ENCODE measurements around the gene PLK3. TPM values are rescaled to one million over a fixed set of nuclear protein-coding genes. Genes with fewer than 3 reads are reported as not detected.

PLK3 gene
- total and polyA plus RNA-seq, 9 of the 15 experiments (the other 6 are each of a cell fraction or from before 2014, with no cell fraction given): 0.52 to 22.7 (median 11.0) TPM

- no peak overlapping the region for H3K4me2 ChIP-seq (ENCODE audit: insufficient read depth, low read length)
- POLR2A ChIA-PET: interaction anchor here (0.9 to 4.1 kb wide), 3 partner anchors 15 to 32 kb away, joined by 4 to 16 read pairs (median 4); no protein-coding TSS in a partner anchor
- no TSS peak for BruUV-seq (replicated peaks)
- TF ChIP-seq TAF9B (IDR thresholded peaks at IDR 0.05; ENCODE audit: partially characterized antibody) (no peak), ZNF197 (CRISPR knock-in tag; IDR thresholded peaks at IDR 0.05; ENCODE audit: low read depth) (no peak), HCFC1 (IDR thresholded peaks at IDR 0.05; ENCODE audit: low read depth, low read length) (no peak), KHSRP (IDR thresholded peaks at IDR 0.05) (no peak), SRSF7 (optimal IDR thresholded peaks at IDR 0.05; ENCODE audit: low read depth, low read length) (no peak), SIX5 (IDR thresholded peaks at IDR 0.05; ENCODE audit: borderline replicate concordance in 1 of 2, insufficient read depth in 1 of 2, low read depth in 1 of 2, low read length in 2 of 2) (no peak), PHF8 (IDR thresholded peaks at IDR 0.05; ENCODE audit: borderline replicate concordance, low read length) (no peak), HDAC3 (IDR thresholded peaks at IDR 0.05; ENCODE audit: borderline replicate concordance, partially characterized antibody) (no peak), FOSL1 (tag; conservative IDR thresholded peaks at IDR 0.05) (no peak)
- TF ChIP-seq, protein P1, sequence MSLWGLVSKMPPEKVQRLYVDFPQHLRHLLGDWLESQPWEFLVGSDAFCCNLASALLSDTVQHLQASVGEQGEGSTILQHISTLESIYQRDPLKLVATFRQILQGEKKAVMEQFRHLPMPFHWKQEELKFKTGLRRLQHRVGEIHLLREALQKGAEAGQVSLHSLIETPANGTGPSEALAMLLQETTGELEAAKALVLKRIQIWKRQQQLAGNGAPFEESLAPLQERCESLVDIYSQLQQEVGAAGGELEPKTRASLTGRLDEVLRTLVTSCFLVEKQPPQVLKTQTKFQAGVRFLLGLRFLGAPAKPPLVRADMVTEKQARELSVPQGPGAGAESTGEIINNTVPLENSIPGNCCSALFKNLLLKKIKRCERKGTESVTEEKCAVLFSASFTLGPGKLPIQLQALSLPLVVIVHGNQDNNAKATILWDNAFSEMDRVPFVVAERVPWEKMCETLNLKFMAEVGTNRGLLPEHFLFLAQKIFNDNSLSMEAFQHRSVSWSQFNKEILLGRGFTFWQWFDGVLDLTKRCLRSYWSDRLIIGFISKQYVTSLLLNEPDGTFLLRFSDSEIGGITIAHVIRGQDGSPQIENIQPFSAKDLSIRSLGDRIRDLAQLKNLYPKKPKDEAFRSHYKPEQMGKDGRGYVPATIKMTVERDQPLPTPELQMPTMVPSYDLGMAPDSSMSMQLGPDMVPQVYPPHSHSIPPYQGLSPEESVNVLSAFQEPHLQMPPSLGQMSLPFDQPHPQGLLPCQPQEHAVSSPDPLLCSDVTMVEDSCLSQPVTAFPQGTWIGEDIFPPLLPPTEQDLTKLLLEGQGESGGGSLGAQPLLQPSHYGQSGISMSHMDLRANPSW (CRISPR knock-in tag; IDR thresholded peaks at IDR 0.05): no peak
- TF ChIP-seq, protein P2, sequence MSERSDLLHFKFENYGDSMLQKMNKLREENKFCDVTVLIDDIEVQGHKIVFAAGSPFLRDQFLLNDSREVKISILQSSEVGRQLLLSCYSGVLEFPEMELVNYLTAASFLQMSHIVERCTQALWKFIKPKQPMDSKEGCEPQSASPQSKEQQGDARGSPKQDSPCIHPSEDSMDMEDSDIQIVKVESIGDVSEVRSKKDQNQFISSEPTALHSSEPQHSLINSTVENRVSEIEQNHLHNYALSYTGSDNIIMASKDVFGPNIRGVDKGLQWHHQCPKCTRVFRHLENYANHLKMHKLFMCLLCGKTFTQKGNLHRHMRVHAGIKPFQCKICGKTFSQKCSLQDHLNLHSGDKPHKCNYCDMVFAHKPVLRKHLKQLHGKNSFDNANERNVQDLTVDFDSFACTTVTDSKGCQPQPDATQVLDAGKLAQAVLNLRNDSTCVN (CRISPR knock-in tag; IDR thresholded peaks at IDR 0.05): no peak
- TF ChIP-seq, protein P3, sequence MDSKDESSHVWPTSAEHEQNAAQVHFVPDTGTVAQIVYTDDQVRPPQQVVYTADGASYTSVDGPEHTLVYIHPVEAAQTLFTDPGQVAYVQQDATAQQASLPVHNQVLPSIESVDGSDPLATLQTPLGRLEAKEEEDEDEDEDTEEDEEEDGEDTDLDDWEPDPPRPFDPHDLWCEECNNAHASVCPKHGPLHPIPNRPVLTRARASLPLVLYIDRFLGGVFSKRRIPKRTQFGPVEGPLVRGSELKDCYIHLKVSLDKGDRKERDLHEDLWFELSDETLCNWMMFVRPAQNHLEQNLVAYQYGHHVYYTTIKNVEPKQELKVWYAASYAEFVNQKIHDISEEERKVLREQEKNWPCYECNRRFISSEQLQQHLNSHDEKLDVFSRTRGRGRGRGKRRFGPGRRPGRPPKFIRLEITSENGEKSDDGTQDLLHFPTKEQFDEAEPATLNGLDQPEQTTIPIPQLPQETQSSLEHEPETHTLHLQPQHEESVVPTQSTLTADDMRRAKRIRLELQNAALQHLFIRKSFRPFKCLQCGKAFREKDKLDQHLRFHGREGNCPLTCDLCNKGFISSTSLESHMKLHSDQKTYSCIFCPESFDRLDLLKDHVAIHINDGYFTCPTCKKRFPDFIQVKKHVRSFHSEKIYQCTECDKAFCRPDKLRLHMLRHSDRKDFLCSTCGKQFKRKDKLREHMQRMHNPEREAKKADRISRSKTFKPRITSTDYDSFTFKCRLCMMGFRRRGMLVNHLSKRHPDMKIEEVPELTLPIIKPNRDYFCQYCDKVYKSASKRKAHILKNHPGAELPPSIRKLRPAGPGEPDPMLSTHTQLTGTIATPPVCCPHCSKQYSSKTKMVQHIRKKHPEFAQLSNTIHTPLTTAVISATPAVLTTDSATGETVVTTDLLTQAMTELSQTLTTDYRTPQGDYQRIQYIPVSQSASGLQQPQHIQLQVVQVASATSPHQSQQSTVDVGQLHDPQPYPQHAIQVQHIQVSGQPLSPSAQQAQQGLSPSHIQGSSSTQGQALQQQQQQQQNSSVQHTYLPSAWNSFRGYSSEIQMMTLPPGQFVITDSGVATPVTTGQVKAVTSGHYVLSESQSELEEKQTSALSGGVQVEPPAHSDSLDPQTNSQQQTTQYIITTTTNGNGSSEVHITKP (IDR thresholded peaks at IDR 0.05; ENCODE audit: partially characterized antibody): no peak
Measured at GRCh38 chr1:44851308-44851707, 51.1 kb downstream of the PLK3 start.

More at GRCh38 chr1:44851308-44851707, 51.1 kb downstream of the PLK3 start:
- intact Hi-C loops (cut with micrococcal nuclease) (no loop called here), in situ Hi-C loops (cut with MboI) (no loop called here)
- Histone ChIP-seq H2AFZ (ENCODE audit: low read depth, low read length) (no peak overlapping the region), H3K36me3 (ENCODE audit: control insufficient read depth, insufficient read depth, low read length) (peaks cover 38% of the 10 kb centered on the region; the same call in 2 of the 3 replicates), H3K9me3 (replicated peaks; ENCODE audit: control insufficient read depth, insufficient read depth, low read depth, low read length) (no peaks in the 10 kb centered on the region), H4K20me1 (replicated peaks; ENCODE audit: control insufficient read depth, insufficient read depth, low read length) (no peaks in the 10 kb centered on the region), H3K9ac (ENCODE audit: insufficient read depth in 1 of 2, low read depth in 2 of 2, low read length in 2 of 2) (no peak overlapping the region), H3K27me3 (ENCODE audit: control insufficient read depth in 2 of 2, insufficient read depth in 2 of 2, low read length in 2 of 2) (no peaks in the 10 kb centered on the region), H3K79me2 (ENCODE audit: control insufficient read depth, insufficient read depth, low read length) (no peaks in the 10 kb centered on the region), H3K4me1 (replicated peaks in 1 of 2; ENCODE audit: control insufficient read depth in 2 of 2, insufficient read depth in 2 of 2, low read length in 2 of 2) (no peaks in the 10 kb centered on the region), H3K9me1 (ENCODE audit: control insufficient read depth, insufficient read depth, low read length) (no peaks in the 10 kb centered on the region), H3K4me3 (no peak overlapping the region), H3K27ac (ENCODE audit: extremely low read depth, low read depth, low read length) (no peak overlapping the region)
- no peak for FAIRE-seq
- CTCF ChIA-PET (ENCODE audit: low intra/inter-chr PET ratio): interaction anchor here (0.6 kb wide), 1 partner anchor 724 kb away, joined by 3 read pairs; no protein-coding TSS in a partner anchor
- DNase-seq (ENCODE audit: extremely low read depth in 1 of 4, low spot score in 3 of 4): no peak
- 85% methylated on average over 1 of the region's 1 CpG for WGBS (ENCODE audit: insufficient coverage, low coverage, missing lambda C conversion rate)
- no peak for ATAC-seq
